ACC112 (cell line): Measurements from ENCODE around the gene PCDHGA12.
"Not testable (repeated sequence)": the region's sequence is repeated elsewhere in the genome, so short reads cannot be mapped to it uniquely, and the experiment has no call there.

Experiments
- H2AFZ ChIP-seq: fragments of 200-600 bp; sonication (generic); one replicate; pipeline ENCODE4 v1.6.0; 2017; ENCODE audit warnings: antibody characterized with exemption, low read length; ENCODE audit not compliant: unreplicated experiment
- H3K27ac ChIP-seq: fragments of 200-600 bp; sonication (generic); 2 replicates; pipeline ENCODE4 v1.5.1; 2014; ENCODE audit warnings: low read depth, mild to moderate bottlenecking, antibody characterized with exemption, low read length, moderate library complexity
- H3K27me3 ChIP-seq: fragments of 200-600 bp; sonication (generic); 2 replicates; pipeline ENCODE4 v1.6.1; 2014; ENCODE audit warnings: mild to moderate bottlenecking, antibody characterized with exemption, low read length, moderate library complexity, mixed read lengths; ENCODE audit not compliant: insufficient read depth
- H3K36me3 ChIP-seq: fragments of 200-600 bp; sonication (generic); 2 replicates; pipeline ENCODE4 v1.6.1; 2016; ENCODE audit warnings: mild to moderate bottlenecking, antibody characterized with exemption, low read length, moderate library complexity, mixed read lengths; ENCODE audit not compliant: insufficient read depth
- H3K4me1 ChIP-seq: fragments of 200-600 bp; sonication (generic); one replicate; pipeline ENCODE4 v1.6.1; 2016; ENCODE audit warnings: low read length, mixed read lengths; ENCODE audit not compliant: insufficient read depth, unreplicated experiment, control insufficient read depth
- H3K4me3 ChIP-seq: fragments of 200-600 bp; sonication (generic); 2 replicates; pipeline ENCODE4 v1.5.1; 2014; ENCODE audit warnings: mild to moderate bottlenecking, low read depth, low read length
- H3K79me2 ChIP-seq: fragments of 200-600 bp; sonication (generic); one replicate; pipeline ENCODE4 v1.6.0; 2016; ENCODE audit warnings: low read length; ENCODE audit not compliant: control insufficient read depth, unreplicated experiment, insufficient read depth

PCDHGA12 gene

GRCh38 chr5:141411575-141411974, 18.7 kb upstream of the PCDHGA12 start:
- Histone ChIP-seq H3K27ac (no peak overlapping the region), H3K27me3 (peaks cover 53% of the 10 kb centered on the region), H3K36me3 (no peaks in the 10 kb centered on the region), H3K4me3 (no peak overlapping the region), H3K4me1 (no peaks in the 10 kb centered on the region), H2AFZ (no peak overlapping the region), H3K79me2 (no peaks in the 10 kb centered on the region)

- Histone ChIP-seq H3K27ac (no peak within 1 kb of the TSS), H3K36me3 (no peaks in the 10 kb centered on the region), H3K27me3 (peaks cover 39% of the 10 kb centered on the region), H3K79me2 (no peaks in the 10 kb centered on the region), H3K4me1 (no peaks in the 10 kb centered on the region), H2AFZ (peak within 1 kb of the TSS; percentile 90), H3K4me3 (peak within 1 kb of the TSS; percentile 78)
Measured at GRCh38 chr5:141412854-141413539, 17.3 kb upstream of the PCDHGA12 start, which contains the start of gene PCDHGA10. Gene PCDHGA10 (plus strand): TSS chr5:141412987. CDS start chr5:141413176, 189 bp downstream.

- Histone ChIP-seq H3K4me1 (no peaks in the 10 kb centered on the region), H3K36me3 (no peaks in the 10 kb centered on the region), H3K79me2 (no peaks in the 10 kb centered on the region), H3K4me3 (peak overlapping the region; percentile 78), H3K27ac (no peak overlapping the region), H3K27me3 (peaks cover 37% of the 10 kb centered on the region), H2AFZ (peak overlapping the region; percentile 90)
Measured at GRCh38 chr5:141413540-141414069, 16.7 kb upstream of the PCDHGA12 start.

GRCh38 chr5:141414548-141415274, 15.6 kb upstream of the PCDHGA12 start:
- H3K79me2 ChIP-seq, H3K27ac ChIP-seq, H3K36me3 ChIP-seq, H3K4me1 ChIP-seq, H2AFZ ChIP-seq, H3K4me3 ChIP-seq: not testable (repeated sequence)
- peaks cover 37% of the 10 kb centered on the region for H3K27me3 ChIP-seq

GRCh38 chr5:141415275-141415618, 15.1 kb upstream of the PCDHGA12 start:
- not testable (repeated sequence) for H3K27ac ChIP-seq, H2AFZ ChIP-seq, H3K36me3 ChIP-seq, H3K4me1 ChIP-seq, H3K4me3 ChIP-seq, H3K79me2 ChIP-seq
- H3K27me3 ChIP-seq, result peaks cover 37% of the 10 kb centered on the region

- Histone ChIP-seq H3K4me3 (peak within 1 kb of the TSS; percentile 77), H2AFZ (peak within 1 kb of the TSS; percentile 73), H3K27me3 (peaks cover 54% of the 10 kb centered on the region)
- H3K4me1 ChIP-seq, H3K27ac ChIP-seq, H3K79me2 ChIP-seq, H3K36me3 ChIP-seq: not testable (repeated sequence)
Measured at GRCh38 chr5:141417494-141418172, 12.7 kb upstream of the PCDHGA12 start, which contains the start of gene PCDHGB7. Gene PCDHGB7 (plus strand): TSS chr5:141417677. CDS start chr5:141417860, 183 bp downstream.

- H3K36me3 ChIP-seq, result no peaks in the 10 kb centered on the region
- no peaks in the 10 kb centered on the region for H3K79me2 ChIP-seq
- no peak overlapping the region for H3K27ac ChIP-seq
- H2AFZ ChIP-seq, result no peak overlapping the region
- H3K4me3 ChIP-seq, result no peak overlapping the region
- peaks cover 62% of the 10 kb centered on the region for H3K27me3 ChIP-seq
- H3K4me1 ChIP-seq, result no peaks in the 10 kb centered on the region
Measured at GRCh38 chr5:141419074-141419880, 11.0 kb upstream of the PCDHGA12 start.

- H3K27ac ChIP-seq, result no peak within 1 kb of the TSS
- H3K4me1 ChIP-seq, result no peaks in the 10 kb centered on the region
- peaks cover 74% of the 10 kb centered on the region for H3K27me3 ChIP-seq
- H2AFZ ChIP-seq, result peak within 1 kb of the TSS; percentile 92
- H3K79me2 ChIP-seq, result no peaks in the 10 kb centered on the region
- peak within 1 kb of the TSS; percentile 85 for H3K4me3 ChIP-seq
- H3K36me3 ChIP-seq, result no peaks in the 10 kb centered on the region
Measured at GRCh38 chr5:141420855-141421488, 9.3 kb upstream of the PCDHGA12 start, which contains the start of gene PCDHGA11. Gene PCDHGA11 (plus strand): TSS chr5:141421051. CDS start chr5:141421228, 177 bp downstream.

GRCh38 chr5:141421489-141421855, 8.8 kb upstream of the PCDHGA12 start:
- no peaks in the 10 kb centered on the region for H3K36me3 ChIP-seq
- no peak overlapping the region for H3K27ac ChIP-seq
- H2AFZ ChIP-seq, result peak overlapping the region; percentile 92
- H3K4me3 ChIP-seq, result peak overlapping the region; percentile 85
- H3K4me1 ChIP-seq, result no peaks in the 10 kb centered on the region
- H3K79me2 ChIP-seq, result no peaks in the 10 kb centered on the region
- H3K27me3 ChIP-seq, result peaks cover 79% of the 10 kb centered on the region
